ENCODE data around the gene IL7R.

- TF ChIP-seq, protein P1, sequence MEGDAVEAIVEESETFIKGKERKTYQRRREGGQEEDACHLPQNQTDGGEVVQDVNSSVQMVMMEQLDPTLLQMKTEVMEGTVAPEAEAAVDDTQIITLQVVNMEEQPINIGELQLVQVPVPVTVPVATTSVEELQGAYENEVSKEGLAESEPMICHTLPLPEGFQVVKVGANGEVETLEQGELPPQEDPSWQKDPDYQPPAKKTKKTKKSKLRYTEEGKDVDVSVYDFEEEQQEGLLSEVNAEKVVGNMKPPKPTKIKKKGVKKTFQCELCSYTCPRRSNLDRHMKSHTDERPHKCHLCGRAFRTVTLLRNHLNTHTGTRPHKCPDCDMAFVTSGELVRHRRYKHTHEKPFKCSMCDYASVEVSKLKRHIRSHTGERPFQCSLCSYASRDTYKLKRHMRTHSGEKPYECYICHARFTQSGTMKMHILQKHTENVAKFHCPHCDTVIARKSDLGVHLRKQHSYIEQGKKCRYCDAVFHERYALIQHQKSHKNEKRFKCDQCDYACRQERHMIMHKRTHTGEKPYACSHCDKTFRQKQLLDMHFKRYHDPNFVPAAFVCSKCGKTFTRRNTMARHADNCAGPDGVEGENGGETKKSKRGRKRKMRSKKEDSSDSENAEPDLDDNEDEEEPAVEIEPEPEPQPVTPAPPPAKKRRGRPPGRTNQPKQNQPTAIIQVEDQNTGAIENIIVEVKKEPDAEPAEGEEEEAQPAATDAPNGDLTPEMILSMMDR (tag by site-specific recombination; IDR thresholded peaks at IDR 0.05), result no peak
- no peak for TF ChIP-seq ZNF391 (tag by site-specific recombination; IDR thresholded peaks at IDR 0.05; ENCODE audit: borderline replicate concordance, low read depth)
Measured at GRCh38 chr5:35861718-35862117, 5.0 kb downstream of the IL7R start.

Measured in HEK293 (cell line).